B cell (primary cell): ENCODE data around the gene SLC7A6. TPM values are rescaled to one million over a fixed set of nuclear protein-coding genes. Genes with fewer than 3 reads are reported as not detected.

Source experiments
- ATAC-seq: fragments of 200-7000 bp; cut with Tn5 transposase; one replicate; pipeline ENCODE4 v1.10.0; 2021; ENCODE audit warnings: low read depth, mild to moderate bottlenecking, moderate number of reproducible peaks, moderate library complexity
- CTCF ChIA-PET: fragments of 350-600 bp; sonication (Branson Sonifier 250); formaldehyde crosslinking; loops from one replicate; lab custom pipeline; 2021; ENCODE audit warnings: antibody characterized with exemption, inconsistent platforms; lab: Charles Lee
- POLR2A ChIA-PET: fragments of 350-600 bp; sonication (Branson Sonifier 250); formaldehyde crosslinking; loops from one replicate; lab custom pipeline; 2021; ENCODE audit warnings: antibody characterized with exemption; lab: Charles Lee
- DNase-seq: peaks from one replicate; pipeline ENCODE4 v3.0.0; 2013
- H2AFZ ChIP-seq: 2 replicates; pipeline ENCODE4 v1.6.1; 2012; ENCODE audit warnings: mild to moderate bottlenecking, low read depth, low read length; ENCODE audit not compliant: insufficient read depth, poor library complexity, severe bottlenecking
- H3K27ac ChIP-seq, 2 donors: 1 replicate in 1 of 2; 2 replicates in 1 of 2; pipeline ENCODE4 v1.5.1; 2012 to 2013; ENCODE audit warnings: low read length in 2 of 2, mild to moderate bottlenecking in 2 of 2, moderate library complexity in 1 of 2
- H3K27me3 ChIP-seq, 4 experiments: fragments of 200-600 bp in 1 of 4; sonication (generic) in 1 of 4; replicated peaks in 1 of 4; 1 replicate in 2 of 4; 2 replicates in 2 of 4; pipeline versions ENCODE4 v1.6.1 to v1.7.0; 2013 to 2016; ENCODE audit warnings: low read length in 3 of 4, mild to moderate bottlenecking in 2 of 4, mixed read lengths in 1 of 4, moderate library complexity in 1 of 4; ENCODE audit not compliant: insufficient read depth in 4 of 4, control insufficient read depth in 3 of 4; ENCODE audit errors: control extremely low read depth in 1 of 4
- H3K36me3 ChIP-seq, 2 experiments: replicated peaks in 1 of 2; 1 replicate in 1 of 2; 2 replicates in 1 of 2; pipeline versions ENCODE4 v1.6.1 to v1.7.1; 2013; ENCODE audit warnings: low read length in 1 of 2; ENCODE audit not compliant: insufficient read depth in 2 of 2, control insufficient read depth in 1 of 2; ENCODE audit errors: control extremely low read depth in 1 of 2, extremely low read depth in 1 of 2
- H3K4me1 ChIP-seq, 2 donors: fragments of 200-600 bp in 1 of 2; sonication (generic) in 1 of 2; 1 replicate in 1 of 2; 2 replicates in 1 of 2; pipeline versions ENCODE4 v1.5.1 to v1.6.1; 2013 to 2017; ENCODE audit warnings: low read length in 2 of 2; ENCODE audit not compliant: control insufficient read depth in 2 of 2, insufficient read depth in 2 of 2
- H3K4me2 ChIP-seq: replicated peaks from 2 replicates; pipeline ENCODE3; 2012; ENCODE audit warnings: mild to moderate bottlenecking, low read depth, low read length; ENCODE audit not compliant: poor library complexity, severe bottlenecking
- H3K4me3 ChIP-seq, 5 experiments: fragments of 200-600 bp in 1 of 5; sonication (generic) in 1 of 5; 1 replicate in 3 of 5; 2 replicates in 2 of 5; pipeline versions ENCODE4 v1.5.1 to v1.7.0; 2011 to 2016; ENCODE audit warnings: low read length in 4 of 5, mild to moderate bottlenecking in 4 of 5, low read depth in 2 of 5, control low read depth in 1 of 5, moderate library complexity in 1 of 5; ENCODE audit not compliant: insufficient read depth in 1 of 5; ENCODE audit errors: control extremely low read depth in 1 of 5, extremely low read depth in 1 of 5
- H3K79me2 ChIP-seq: fragments of 200-600 bp; sonication (generic); one replicate; pipeline ENCODE4 v1.6.0; 2016; ENCODE audit warnings: low read length; ENCODE audit not compliant: control insufficient read depth, insufficient read depth
- H3K9ac ChIP-seq: fragments of 200-600 bp; sonication (generic); 2 replicates; pipeline ENCODE4 v1.6.1; 2017; ENCODE audit warnings: mild to moderate bottlenecking, low read length, moderate library complexity
- H3K9me3 ChIP-seq, 3 donors: one replicate each; pipeline versions ENCODE4 v1.6.1 to v1.7.1; 2013; ENCODE audit warnings: low read length in 2 of 3; ENCODE audit not compliant: control insufficient read depth in 2 of 3, insufficient read depth in 1 of 3; ENCODE audit errors: control extremely low read depth in 1 of 3
- H4K20me1 ChIP-seq: 2 replicates; pipeline ENCODE4 v1.6.0; 2012; ENCODE audit warnings: mild to moderate bottlenecking, low read length; ENCODE audit not compliant: insufficient read depth, control insufficient read depth, poor library complexity, severe bottlenecking
- H3K27ac Mint-ChIP-seq: one replicate; pipeline ENCODE4 v1.8.0; 2021; ENCODE audit warnings: mixed read lengths
- H3K27me3 Mint-ChIP-seq: one replicate; pipeline ENCODE4 v1.8.0; 2021; ENCODE audit warnings: mixed read lengths
- H3K4me1 Mint-ChIP-seq: one replicate; pipeline ENCODE4 v1.8.0; 2021; ENCODE audit warnings: mixed read lengths
- H3K4me3 Mint-ChIP-seq: one replicate; pipeline ENCODE4 v1.8.0; 2021; ENCODE audit warnings: mixed read lengths
- H3K9me3 Mint-ChIP-seq: one replicate; pipeline ENCODE4 v1.8.0; 2022; ENCODE audit warnings: mixed read lengths; ENCODE audit not compliant: insufficient read depth
- EZH2 ChIP-seq: IDR thresholded peaks from 2 replicates; pipeline ENCODE4 v1.6.1; 2012; ENCODE audit warnings: borderline replicate concordance, low read depth, mild to moderate bottlenecking, moderate library complexity, low read length; ENCODE audit not compliant: insufficient read depth, poor library complexity, severe bottlenecking
- WGBS: methylation state at CpG from one replicate; pipeline ENCODE4 v1.1.5; 2013; ENCODE audit warnings: missing lambda C conversion rate; ENCODE audit not compliant: insufficient coverage; 5-methylcytosine and 5-hydroxymethylcytosine counted together
- intact Hi-C: fragments of 100-400 bp; cut with micrococcal nuclease; formaldehyde crosslinking; loops from one replicate; pipeline ENCODE4 v1.10.0; 2022
- polyA plus RNA-seq: library from polyadenylated mRNA; depleted of rRNA; stranded (reverse); fragments of >200 nt; gene quantifications from 2 replicates; pipeline ENCODE4 v1.2.3, GENCODE V29; 2012
- total RNA-seq, 2 donors: library from RNA; stranded (reverse); fragments of 120-200 nt in 1 of 2; gene quantifications; 1 replicate in 1 of 2; 2 replicates in 1 of 2; pipeline versions ENCODE4 v1.2.3 to v1.2.4, GENCODE V29; 2013 to 2022
- TF ChIP-seq, protein P1 (sequence below): fragments of 200-600 bp; IDR thresholded peaks from one replicate; pipeline ENCODE4 v1.8.0; 2022; ENCODE audit warnings: antibody characterized with exemption, mild to moderate bottlenecking

Gene SLC7A6
- total and polyA plus RNA-seq, 2 donors (not counting 1 experiment from before 2014, with no cell fraction given): 73.8 to 85.1 TPM

DNA sequence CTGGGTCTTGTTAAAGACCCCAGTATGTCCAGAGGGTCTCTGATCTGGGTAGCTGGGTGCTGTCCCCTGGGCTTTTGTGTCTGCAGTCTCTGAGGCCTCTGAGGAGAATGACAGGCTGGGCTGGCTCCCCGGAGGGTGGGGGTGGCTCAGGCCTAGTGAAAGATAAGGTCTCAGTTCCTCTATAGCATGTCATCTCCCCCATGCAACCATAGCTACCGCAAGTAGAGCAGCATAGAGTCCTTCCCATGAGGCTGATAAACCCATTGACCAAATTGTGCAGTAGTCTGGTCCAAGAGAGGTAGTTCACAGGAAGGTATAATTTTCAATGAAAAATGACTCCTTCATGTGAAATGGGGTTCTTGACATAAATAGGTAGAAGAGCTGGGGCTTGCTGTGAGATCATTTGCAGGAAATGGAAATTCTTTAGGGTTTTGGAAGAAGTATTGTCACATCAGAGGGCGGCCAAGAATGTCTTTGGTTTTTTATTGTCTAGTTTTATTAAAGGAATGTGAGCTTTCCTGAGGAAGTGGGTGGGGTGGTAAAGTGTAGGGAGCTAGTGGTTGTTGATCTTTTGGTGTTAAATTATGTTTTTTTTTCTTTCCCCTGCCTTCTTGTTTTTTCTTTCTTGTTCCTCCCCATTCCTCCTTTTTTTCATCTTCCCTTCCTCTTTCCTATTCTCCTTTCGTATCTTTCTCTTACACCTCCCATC lies 25.4 kb downstream of the SLC7A6 start:
- POLR2A ChIA-PET: interaction anchor here (0.7 to 1.8 kb wide), 4 partner anchors 9 to 32 kb away, joined by 3 to 11 read pairs (median 4); partner anchors contain the start of genes PRMT7, SLC7A6 and SLC7A6OS
- TF ChIP-seq, protein P1, sequence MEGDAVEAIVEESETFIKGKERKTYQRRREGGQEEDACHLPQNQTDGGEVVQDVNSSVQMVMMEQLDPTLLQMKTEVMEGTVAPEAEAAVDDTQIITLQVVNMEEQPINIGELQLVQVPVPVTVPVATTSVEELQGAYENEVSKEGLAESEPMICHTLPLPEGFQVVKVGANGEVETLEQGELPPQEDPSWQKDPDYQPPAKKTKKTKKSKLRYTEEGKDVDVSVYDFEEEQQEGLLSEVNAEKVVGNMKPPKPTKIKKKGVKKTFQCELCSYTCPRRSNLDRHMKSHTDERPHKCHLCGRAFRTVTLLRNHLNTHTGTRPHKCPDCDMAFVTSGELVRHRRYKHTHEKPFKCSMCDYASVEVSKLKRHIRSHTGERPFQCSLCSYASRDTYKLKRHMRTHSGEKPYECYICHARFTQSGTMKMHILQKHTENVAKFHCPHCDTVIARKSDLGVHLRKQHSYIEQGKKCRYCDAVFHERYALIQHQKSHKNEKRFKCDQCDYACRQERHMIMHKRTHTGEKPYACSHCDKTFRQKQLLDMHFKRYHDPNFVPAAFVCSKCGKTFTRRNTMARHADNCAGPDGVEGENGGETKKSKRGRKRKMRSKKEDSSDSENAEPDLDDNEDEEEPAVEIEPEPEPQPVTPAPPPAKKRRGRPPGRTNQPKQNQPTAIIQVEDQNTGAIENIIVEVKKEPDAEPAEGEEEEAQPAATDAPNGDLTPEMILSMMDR: no peak
- TF ChIP-seq EZH2: no peak
- Mint-ChIP-seq H3K27ac (peak overlapping the region; percentile 93), H3K9me3 (no peaks in the 10 kb centered on the region), H3K27me3 (no peaks in the 10 kb centered on the region), H3K4me3 (peak overlapping the region; percentile 58), H3K4me1 (peaks cover 61% of the 10 kb centered on the region)
- Histone ChIP-seq H4K20me1 (no peaks in the 10 kb centered on the region), H3K4me3 (peak overlapping the region in 1 of 5 experiments; percentile 4), H3K9ac (peak overlapping the region; percentile 38), H3K36me3 (peaks cover 2 to 51% of the 10 kb centered on the region in 2 experiments), H3K4me2 (peak overlapping the region; percentile 51), H3K27ac (peak overlapping the region; percentile 62 to 92), H2AFZ (no peak overlapping the region), H3K4me1 (peaks cover 55 to 75% of the 10 kb centered on the region in 2 donors), H3K27me3 (no peaks in the 10 kb centered on the region), H3K9me3 (no peaks in the 10 kb centered on the region), H3K79me2 (peaks cover 85% of the 10 kb centered on the region)
- CTCF ChIA-PET: interaction anchor here (1.2 to 10.2 kb wide), 7 partner anchors 10 to 39 kb away, joined by 3 to 289 read pairs (median 7); partner anchors contain the start of genes PRMT7, SLC7A6 and SLC7A6OS
- peak; percentile 83 for ATAC-seq
- DNase-seq: peak; percentile 83
- intact Hi-C loops: loop anchor here (1.0 to 5.0 kb wide), 6 partner anchors 14 to 291 kb away; partner anchors contain the start of genes DPEP2, PLA2G15, SLC7A6 and SLC7A6OS
- 46% methylated on average over 2 of the region's 4 CpGs for WGBS

DNA sequence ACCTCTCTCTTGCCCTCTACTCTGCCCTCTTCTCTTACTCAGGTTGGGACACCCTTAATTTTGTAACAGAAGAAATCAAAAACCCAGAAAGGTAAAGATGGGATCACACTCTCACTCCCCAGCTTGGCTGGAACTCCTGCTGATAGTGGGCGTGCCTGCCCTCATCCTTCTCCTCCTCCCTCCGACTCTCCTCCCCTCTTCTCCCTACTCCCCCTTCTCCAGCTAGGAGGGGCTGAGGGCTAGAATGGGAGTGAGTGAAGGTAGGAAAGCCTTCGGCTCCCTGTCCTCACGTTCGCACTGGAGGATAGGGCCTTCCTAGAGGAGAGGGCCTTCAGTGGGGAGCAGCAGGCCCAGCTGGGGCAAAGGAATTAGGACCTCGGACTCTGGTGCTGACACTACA lies 26.1 kb downstream of the SLC7A6 start:
- TF ChIP-seq EZH2: no peak
- TF ChIP-seq, protein P1: no peak
- ATAC-seq (no peak), DNase-seq (no peak)
- 100% methylated on average over 4 of the region's 6 CpGs for WGBS
- intact Hi-C loops: no loop called here
- H3K4me1 ChIP-seq: peaks cover 50 to 68% of the 10 kb centered on the region in 2 donors
- no peaks in the 10 kb centered on the region for H3K27me3 ChIP-seq
- H3K4me3 ChIP-seq: no peak overlapping the region
- H3K79me2 ChIP-seq: peaks cover 85% of the 10 kb centered on the region
- Mint-ChIP-seq H3K4me1 (peaks cover 55% of the 10 kb centered on the region), H3K27me3 (no peaks in the 10 kb centered on the region), H3K9me3 (no peaks in the 10 kb centered on the region), H3K4me3 (no peak overlapping the region), H3K27ac (peak overlapping the region; percentile 93)
- no peak overlapping the region for H2AFZ ChIP-seq
- ChIA-PET CTCF (interaction anchor here (1.1 to 10.2 kb wide), 6 partner anchors 9 to 38 kb away, joined by 3 to 289 read pairs (median 6); partner anchors contain the start of gene SLC7A6), POLR2A (interaction anchor here (1.1 to 1.8 kb wide), 2 partner anchors 26 to 33 kb away, joined by 4 to 11 read pairs; partner anchors contain the start of gene SLC7A6)
- no peaks in the 10 kb centered on the region for H4K20me1 ChIP-seq
- no peaks in the 10 kb centered on the region for H3K9me3 ChIP-seq
- H3K9ac ChIP-seq: no peak overlapping the region
- peak overlapping the region; percentile 62 to 92 for H3K27ac ChIP-seq
- peak overlapping the region; percentile 51 for H3K4me2 ChIP-seq
- H3K36me3 ChIP-seq: peaks cover 2 to 58% of the 10 kb centered on the region in 2 experiments
